Omental fat pad (tissue), 4 donors: Measurements from ENCODE around the gene CLDN11. TPM values are rescaled to one million over a fixed set of nuclear protein-coding genes. Genes with fewer than 3 reads are reported as not detected.

Source experiments
- ATAC-seq: fragments of 150-250 bp; one replicate; pipeline ENCODE4 v1.9.1; 2016; ENCODE audit warnings: mild to moderate bottlenecking, moderate library complexity; ENCODE audit not compliant: low FRiP score
- DNase-seq: peaks from one replicate; pipeline ENCODE4 v3.0.0-alpha.2; 2019; ENCODE audit warnings: low spot score
- total RNA-seq, 4 donors: library from RNA; depleted of rRNA; stranded (reverse); fragments of >200 nt; gene quantifications; one replicate each; pipeline ENCODE4 v1.1.0, GENCODE V29; 2016
- TF ChIP-seq, protein P1 (sequence below), 3 donors: fragments of 450-650 bp; IDR thresholded peaks; one replicate each; pipeline ENCODE4 v1.5.1; 2016 to 2017; ENCODE audit warnings: antibody characterized with exemption in 3 of 3, mild to moderate bottlenecking in 3 of 3, moderate library complexity in 2 of 3

CLDN11 gene
- 10 to 100 TPM; 24.6 to 57.6 (median 47.8) TPM for total RNA-seq

- no peak for DNase-seq
- TF ChIP-seq, protein P1, sequence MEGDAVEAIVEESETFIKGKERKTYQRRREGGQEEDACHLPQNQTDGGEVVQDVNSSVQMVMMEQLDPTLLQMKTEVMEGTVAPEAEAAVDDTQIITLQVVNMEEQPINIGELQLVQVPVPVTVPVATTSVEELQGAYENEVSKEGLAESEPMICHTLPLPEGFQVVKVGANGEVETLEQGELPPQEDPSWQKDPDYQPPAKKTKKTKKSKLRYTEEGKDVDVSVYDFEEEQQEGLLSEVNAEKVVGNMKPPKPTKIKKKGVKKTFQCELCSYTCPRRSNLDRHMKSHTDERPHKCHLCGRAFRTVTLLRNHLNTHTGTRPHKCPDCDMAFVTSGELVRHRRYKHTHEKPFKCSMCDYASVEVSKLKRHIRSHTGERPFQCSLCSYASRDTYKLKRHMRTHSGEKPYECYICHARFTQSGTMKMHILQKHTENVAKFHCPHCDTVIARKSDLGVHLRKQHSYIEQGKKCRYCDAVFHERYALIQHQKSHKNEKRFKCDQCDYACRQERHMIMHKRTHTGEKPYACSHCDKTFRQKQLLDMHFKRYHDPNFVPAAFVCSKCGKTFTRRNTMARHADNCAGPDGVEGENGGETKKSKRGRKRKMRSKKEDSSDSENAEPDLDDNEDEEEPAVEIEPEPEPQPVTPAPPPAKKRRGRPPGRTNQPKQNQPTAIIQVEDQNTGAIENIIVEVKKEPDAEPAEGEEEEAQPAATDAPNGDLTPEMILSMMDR (IDR thresholded peaks at IDR 0.05): no peak
- ATAC-seq: peak; percentile 76
Measured at GRCh38 chr3:170418422-170419398, at the start of gene CLDN11. TSS of gene CLDN11 (plus strand) at chr3:170418868. CDS start at chr3:170419067, 199 bp downstream.

- TF ChIP-seq, protein P1 (IDR thresholded peaks at IDR 0.05): no peak
- no peak for DNase-seq
- ATAC-seq: no peak
Measured at GRCh38 chr3:170368921-170369320, 49.7 kb upstream of the CLDN11 start.

- DNase-seq: no peak
- TF ChIP-seq, protein P1 (IDR thresholded peaks at IDR 0.05): no peak
- ATAC-seq: no peak
Measured at GRCh38 chr3:170372190-170372879, 46.3 kb upstream of the CLDN11 start.

DNA sequence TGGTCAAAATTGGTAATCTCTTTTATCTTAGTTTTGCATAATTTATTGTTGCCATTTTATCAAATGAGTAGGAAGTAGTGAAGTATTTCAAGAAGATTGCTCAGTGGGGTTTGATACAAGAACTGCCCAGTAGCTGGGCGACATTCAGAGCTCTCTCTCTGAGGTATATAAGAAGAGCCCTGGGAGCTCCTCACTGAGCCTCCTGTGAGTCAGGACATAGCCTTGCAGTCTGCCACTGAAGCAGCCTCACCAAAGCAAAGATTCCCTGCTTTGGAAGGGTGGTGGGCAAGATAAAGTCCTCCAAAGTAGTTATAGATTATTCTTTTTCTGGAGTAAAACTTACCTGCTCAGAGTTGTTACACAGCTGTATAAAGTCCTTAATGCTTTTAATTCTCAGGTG is 35.1 kb upstream of the CLDN11 start:
- DNase-seq (no peak), ATAC-seq (no peak)
- TF ChIP-seq, protein P1 (IDR thresholded peaks at IDR 0.05): no peak

DNA sequence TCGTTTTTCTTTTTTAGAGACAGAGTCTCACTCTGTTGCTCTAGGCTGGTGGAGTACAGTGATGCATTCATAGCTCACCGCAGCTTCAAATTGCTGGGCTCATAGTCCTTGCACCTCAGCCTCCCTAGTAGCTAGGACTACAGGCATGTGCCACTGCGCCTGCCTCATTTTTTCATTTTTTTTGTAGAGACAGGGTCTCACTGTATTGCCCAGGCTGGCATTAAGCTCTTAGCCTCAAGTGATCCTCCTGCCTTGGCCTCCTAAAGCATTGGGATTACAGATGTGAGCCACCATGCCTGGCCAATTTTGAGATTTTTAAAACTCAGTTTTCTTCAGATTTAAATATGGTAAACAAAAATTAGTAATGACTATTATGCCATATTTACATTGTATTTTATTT is 32.2 kb upstream of the CLDN11 start:
- ATAC-seq: no peak
- DNase-seq: no peak
- TF ChIP-seq, protein P1 (IDR thresholded peaks at IDR 0.05): no peak

- no peak for DNase-seq
- ATAC-seq: no peak
- TF ChIP-seq, protein P1 (IDR thresholded peaks at IDR 0.05): no peak
Measured at GRCh38 chr3:170387950-170388349, 30.7 kb upstream of the CLDN11 start.
